Measurements from ENCODE around the gene DMD. TPM values are rescaled to one million over a fixed set of nuclear protein-coding genes. Genes with fewer than 3 reads are reported as not detected.

Gene DMD
- total RNA-seq, 1 experiment from 2014 or later, result 2.2 TPM

GRCh38 chrX:33149580-33149979, 61.8 kb downstream of the DMD start:
- no peaks in the 10 kb centered on the region for H3K36me3 ChIP-seq (ENCODE audit: control insufficient read depth, insufficient read depth, low read length)
- in situ Hi-C loops (cut with HindIII; ENCODE audit: low pct_unique_long_range_greater_than_20kb, low sequenced_read_pairs) (no loop called here), intact Hi-C loops (cut with micrococcal nuclease; ENCODE audit: unreplicated experiment) (no loop called here)
- BruUV-seq (replicated peaks), result no TSS peak
- no peak for ATAC-seq
- H3K4me1 ChIP-seq (ENCODE audit: control insufficient read depth, insufficient read depth, low read length), result no peaks in the 10 kb centered on the region
- no peak for DNase-seq (ENCODE audit: low read depth, low spot score)
- H3K27me3 ChIP-seq (ENCODE audit: control insufficient read depth, insufficient read depth, low read length), result no peaks in the 10 kb centered on the region
- no peak overlapping the region for H3K27ac ChIP-seq (ENCODE audit: low read length)
- H3K9me3 ChIP-seq (ENCODE audit: control insufficient read depth, insufficient read depth, low read depth, low read length), result no peaks in the 10 kb centered on the region
- no peak overlapping the region for H3K4me3 ChIP-seq (ENCODE audit: low read depth in 2 of 2, low read length in 2 of 2)
- ChIA-PET CTCF (no interaction called here), POLR2A (no interaction called here)
- TF ChIP-seq TCF7L2 (IDR thresholded peaks at IDR 0.05; ENCODE audit: low read depth, low read length) (no peak), REST (IDR thresholded peaks at IDR 0.05; ENCODE audit: insufficient read depth in 1 of 2, low read depth in 2 of 2, low read length in 1 of 2) (no peak), POLR2AphosphoS5 (IDR thresholded peaks at IDR 0.05; ENCODE audit: low read depth, low read length) (no peak), SIN3A (IDR thresholded peaks at IDR 0.05; ENCODE audit: borderline replicate concordance, insufficient read depth, low read depth, low read length) (no peak), CTCF (IDR thresholded peaks at IDR 0.05) (no peak)

- in situ Hi-C loops (cut with HindIII; ENCODE audit: low pct_unique_long_range_greater_than_20kb, low sequenced_read_pairs), result no loop called here
- BruUV-seq (replicated peaks), result no TSS peak
- H3K27ac ChIP-seq (ENCODE audit: low read length), result no peak overlapping the region
Measured at GRCh38 chrX:33149085-33149484, 62.3 kb downstream of the DMD start.

More at GRCh38 chrX:33149085-33149484, 62.3 kb downstream of the DMD start:
- intact Hi-C loops (cut with micrococcal nuclease; ENCODE audit: unreplicated experiment), result no loop called here
- CTCF ChIA-PET, result no interaction called here
- Histone ChIP-seq H3K9me3 (ENCODE audit: control insufficient read depth, insufficient read depth, low read depth, low read length) (no peaks in the 10 kb centered on the region), H3K4me1 (ENCODE audit: control insufficient read depth, insufficient read depth, low read length) (no peaks in the 10 kb centered on the region), H3K27me3 (ENCODE audit: control insufficient read depth, insufficient read depth, low read length) (no peaks in the 10 kb centered on the region), H3K4me3 (ENCODE audit: low read depth in 2 of 2, low read length in 2 of 2) (no peak overlapping the region), H3K36me3 (ENCODE audit: control insufficient read depth, insufficient read depth, low read length) (no peaks in the 10 kb centered on the region)
- no peak for DNase-seq (ENCODE audit: low read depth, low spot score)
- no peak for ATAC-seq
- POLR2A ChIA-PET, result no interaction called here
- TF ChIP-seq POLR2AphosphoS5 (IDR thresholded peaks at IDR 0.05; ENCODE audit: low read depth, low read length) (no peak), SIN3A (IDR thresholded peaks at IDR 0.05; ENCODE audit: borderline replicate concordance, insufficient read depth, low read depth, low read length) (no peak), REST (IDR thresholded peaks at IDR 0.05; ENCODE audit: insufficient read depth in 1 of 2, low read depth in 2 of 2, low read length in 1 of 2) (no peak), TCF7L2 (IDR thresholded peaks at IDR 0.05; ENCODE audit: low read depth, low read length) (no peak), CTCF (IDR thresholded peaks at IDR 0.05) (no peak)

Measured in Panc1 (cell line).